ENCODE data around the gene NR1I3.

- no peak for TF ChIP-seq POLR2AphosphoS5 (IDR thresholded peaks at IDR 0.05; ENCODE audit: low read depth, low read length)
- TF ChIP-seq TAF1 (IDR thresholded peaks at IDR 0.05; ENCODE audit: borderline replicate concordance, low read depth, low read length), result no peak
- TF ChIP-seq POLR2A (IDR thresholded peaks at IDR 0.05; ENCODE audit: low read depth, low read length), result no peak
Observed at GRCh38 chr1:161244888-161245287, 6.9 kb upstream of the NR1I3 start.

All from GM12892 (cell line).